Subcutaneous abdominal adipose tissue (tissue), 5 donors: ENCODE measurements around the gene SERPINE1.

ENCODE experiments used
- H3K27ac ChIP-seq: one replicate; pipeline ENCODE4 v1.7.0; 2013; ENCODE audit warnings: low read depth, mild to moderate bottlenecking, inconsistent platforms, low read length, moderate library complexity
- H3K27me3 ChIP-seq, 5 donors: one replicate each; pipeline ENCODE4 v1.7.0; 2013; ENCODE audit warnings: low read length in 5 of 5, inconsistent platforms in 1 of 5; ENCODE audit not compliant: control insufficient read depth in 5 of 5, insufficient read depth in 4 of 5
- H3K36me3 ChIP-seq, 5 donors: one replicate each; pipeline ENCODE4 v1.7.0; 2013; ENCODE audit warnings: low read length in 5 of 5; ENCODE audit not compliant: control insufficient read depth in 5 of 5, insufficient read depth in 5 of 5
- H3K4me1 ChIP-seq, 5 donors: one replicate each; pipeline ENCODE4 v1.7.0; 2013; ENCODE audit warnings: low read length in 5 of 5, mild to moderate bottlenecking in 3 of 5, moderate library complexity in 1 of 5; ENCODE audit not compliant: control insufficient read depth in 5 of 5, insufficient read depth in 5 of 5
- H3K4me3 ChIP-seq, 5 donors: one replicate each; pipeline ENCODE4 v1.7.0; 2013; ENCODE audit warnings: low read length in 5 of 5, low read depth in 1 of 5
- H3K9ac ChIP-seq, 5 donors: one replicate each; pipeline ENCODE4 v1.7.0; 2013; ENCODE audit warnings: low read length in 5 of 5, mild to moderate bottlenecking in 4 of 5, moderate library complexity in 3 of 5
- H3K9me3 ChIP-seq, 5 donors: one replicate each; pipeline ENCODE4 v1.7.0; 2013; ENCODE audit warnings: low read length in 5 of 5; ENCODE audit not compliant: control insufficient read depth in 5 of 5
- donor health status: healthy.
- donor health status: healthy.
- donor health status: healthy.
- donor health status: healthy.
- donor health status: healthy.

The SERPINE1 gene

GRCh38 chr7:101162551-101163278 is 35.8 kb downstream of the SERPINE1 start:
- peak overlapping the region in 3 of 5 donors; percentile 37 to 55 (median 44) for H3K4me3 ChIP-seq
- peaks cover 0 to 39% (median 36%) of the 10 kb centered on the region in 5 donors for H3K4me1 ChIP-seq
- H3K9ac ChIP-seq = no peak overlapping the region
- no peak overlapping the region for H3K27ac ChIP-seq
- peaks cover 32 to 57% (median 45%) of the 10 kb centered on the region in 5 donors for H3K27me3 ChIP-seq
- H3K9me3 ChIP-seq = no peaks in the 10 kb centered on the region
- H3K36me3 ChIP-seq = peaks cover 0 to 30% (median 26%) of the 10 kb centered on the region in 5 donors

- Histone ChIP-seq H3K4me1 (peaks cover 0 to 39% (median 36%) of the 10 kb centered on the region in 5 donors), H3K4me3 (peak overlapping the region in 4 of 5 donors; percentile 36 to 55 (median 40)), H3K9ac (no peak overlapping the region), H3K27me3 (peaks cover 34 to 62% (median 49%) of the 10 kb centered on the region in 5 donors), H3K9me3 (no peaks in the 10 kb centered on the region), H3K36me3 (peaks cover 0 to 24% (median 20%) of the 10 kb centered on the region in 5 donors), H3K27ac (no peak overlapping the region)
Measured at GRCh38 chr7:101163279-101164070, 36.6 kb downstream of the SERPINE1 start.

GRCh38 chr7:101164071-101164840 is 37.4 kb downstream of the SERPINE1 start:
- Histone ChIP-seq H3K36me3 (peaks cover 0 to 17% (median 14%) of the 10 kb centered on the region in 5 donors), H3K27ac (no peak overlapping the region), H3K4me3 (peak overlapping the region in 2 of 5 donors; percentile 42 to 49), H3K27me3 (peaks cover 40 to 66% (median 55%) of the 10 kb centered on the region in 5 donors), H3K4me1 (peaks cover 0 to 39% (median 36%) of the 10 kb centered on the region in 5 donors), H3K9me3 (no peaks in the 10 kb centered on the region), H3K9ac (no peak overlapping the region)

- Histone ChIP-seq H3K36me3 (peaks cover 0 to 7% (median 4%) of the 10 kb centered on the region in 5 donors), H3K4me1 (peaks cover 0 to 43% (median 39%) of the 10 kb centered on the region in 5 donors), H3K27me3 (peaks cover 47 to 73% (median 65%) of the 10 kb centered on the region in 5 donors), H3K27ac (no peak within 1 kb of the TSS), H3K4me3 (peak within 1 kb of the TSS; percentile 15 to 49 (median 34)), H3K9ac (no peak within 1 kb of the TSS), H3K9me3 (no peaks in the 10 kb centered on the region)
Measured at GRCh38 chr7:101165075-101165957, 38.4 kb downstream of the SERPINE1 start, which contains the start of gene VGF. TSS of gene VGF (minus strand) at chr7:101165569. CDS start at chr7:101164843, 726 bp downstream.

- no peak overlapping the region for H3K9ac ChIP-seq
- no peaks in the 10 kb centered on the region for H3K9me3 ChIP-seq
- peaks cover 0 to 43% (median 39%) of the 10 kb centered on the region in 5 donors for H3K4me1 ChIP-seq
- peak overlapping the region in 4 of 5 donors; percentile 21 to 41 (median 30) for H3K4me3 ChIP-seq
- peaks cover 55 to 81% (median 73%) of the 10 kb centered on the region in 5 donors for H3K27me3 ChIP-seq
- H3K27ac ChIP-seq = no peak overlapping the region
- peaks cover 0 to 3% (median 0%) of the 10 kb centered on the region in 5 donors for H3K36me3 ChIP-seq
Measured at GRCh38 chr7:101165958-101166647, 39.2 kb downstream of the SERPINE1 start.

GRCh38 chr7:101166648-101166908 is 39.7 kb downstream of the SERPINE1 start:
- H3K4me3 ChIP-seq = no peak overlapping the region
- peaks cover 59 to 81% (median 76%) of the 10 kb centered on the region in 5 donors for H3K27me3 ChIP-seq
- peaks cover 0 to under 1% (median 0%) of the 10 kb centered on the region in 5 donors for H3K36me3 ChIP-seq
- H3K9ac ChIP-seq = no peak overlapping the region
- peaks cover 0 to 43% (median 40%) of the 10 kb centered on the region in 5 donors for H3K4me1 ChIP-seq
- no peak overlapping the region for H3K27ac ChIP-seq
- H3K9me3 ChIP-seq = no peaks in the 10 kb centered on the region

GRCh38 chr7:101166909-101167644 is 40.2 kb downstream of the SERPINE1 start:
- H3K27ac ChIP-seq = no peak overlapping the region
- no peak overlapping the region for H3K9ac ChIP-seq
- peaks cover 0 to 48% (median 43%) of the 10 kb centered on the region in 5 donors for H3K4me1 ChIP-seq
- no peaks in the 10 kb centered on the region for H3K36me3 ChIP-seq
- peaks cover 64 to 82% (median 77%) of the 10 kb centered on the region in 5 donors for H3K27me3 ChIP-seq
- H3K9me3 ChIP-seq = no peaks in the 10 kb centered on the region
- H3K4me3 ChIP-seq = no peak overlapping the region

GRCh38 chr7:101167645-101168411 is 40.9 kb downstream of the SERPINE1 start:
- Histone ChIP-seq H3K4me1 (peaks cover 0 to 48% (median 42%) of the 10 kb centered on the region in 5 donors), H3K4me3 (no peak overlapping the region), H3K27ac (no peak overlapping the region), H3K9ac (no peak overlapping the region), H3K9me3 (no peaks in the 10 kb centered on the region), H3K36me3 (no peaks in the 10 kb centered on the region), H3K27me3 (peaks cover 72 to 85% (median 82%) of the 10 kb centered on the region in 5 donors)
